Neural cell (in vitro differentiated cells): ENCODE results near the gene LSM6.

Source experiments
- EZH2 ChIP-seq: fragments of 200-600, 300-800 bp; shearing (Covaris generic), sonication (generic); IDR thresholded peaks from 2 replicates; pipeline ENCODE4 v1.6.1; 2014; ENCODE audit warnings: antibody characterized with exemption, low read length, borderline replicate concordance, mild to moderate bottlenecking; ENCODE audit not compliant: insufficient read depth, poor library complexity, severe bottlenecking
- POLR2AphosphoS5 ChIP-seq: IDR thresholded peaks from 2 replicates; pipeline ENCODE4 v1.6.1; 2012
- SMC3 ChIP-seq: fragments of 450-650 bp; conservative IDR thresholded peaks from 2 replicates; pipeline ENCODE4 v1.6.1; 2014; ENCODE audit warnings: antibody characterized with exemption, mild to moderate bottlenecking, moderate library complexity; ENCODE audit not compliant: poor library complexity
- TAF1 ChIP-seq: IDR thresholded peaks from 2 replicates; pipeline ENCODE4 v1.6.1; 2012; ENCODE audit warnings: low read depth
- TF ChIP-seq, protein P1 (sequence below): fragments of 450-650 bp; IDR thresholded peaks from 2 replicates; pipeline ENCODE4 v1.5.1; 2014; ENCODE audit warnings: antibody characterized with exemption, mild to moderate bottlenecking, moderate library complexity; ENCODE audit not compliant: poor library complexity, severe bottlenecking

DNA sequence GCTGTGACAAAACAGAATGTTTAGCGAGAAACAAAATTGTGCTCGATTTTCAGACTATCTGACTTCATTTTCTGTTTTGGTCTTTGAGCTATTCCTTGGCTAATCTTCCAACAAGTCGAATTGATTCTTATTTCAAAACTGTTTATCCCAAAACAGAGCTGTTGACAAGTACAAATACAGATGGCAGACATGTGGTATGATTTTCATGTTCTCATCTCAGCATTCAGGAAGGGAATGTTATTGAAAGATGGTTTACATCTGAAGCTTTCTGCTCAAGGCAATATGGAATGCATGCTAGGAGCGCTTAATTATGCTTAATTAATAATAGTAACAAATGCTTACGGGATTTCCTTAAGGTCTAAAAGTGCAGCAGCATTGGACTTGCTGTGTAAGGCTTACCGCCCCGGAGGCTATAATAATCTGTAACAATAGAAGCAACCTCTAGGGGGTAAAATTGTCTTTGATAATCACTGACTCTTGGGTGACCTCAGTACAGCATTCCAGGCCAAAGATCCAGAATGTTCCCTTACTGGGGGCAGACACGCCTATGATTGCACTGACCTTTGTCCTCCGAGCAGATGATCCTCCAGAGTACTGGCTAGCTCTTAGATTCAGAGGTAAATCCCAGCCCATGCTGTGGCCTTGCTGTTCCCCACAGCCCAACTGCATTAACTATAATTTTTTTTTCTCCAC, 16.4 kb downstream of the LSM6 start:
- TF ChIP-seq SMC3 (no peak), EZH2 (no peak), POLR2AphosphoS5 (no peak), TAF1 (no peak)
- TF ChIP-seq, protein P1, sequence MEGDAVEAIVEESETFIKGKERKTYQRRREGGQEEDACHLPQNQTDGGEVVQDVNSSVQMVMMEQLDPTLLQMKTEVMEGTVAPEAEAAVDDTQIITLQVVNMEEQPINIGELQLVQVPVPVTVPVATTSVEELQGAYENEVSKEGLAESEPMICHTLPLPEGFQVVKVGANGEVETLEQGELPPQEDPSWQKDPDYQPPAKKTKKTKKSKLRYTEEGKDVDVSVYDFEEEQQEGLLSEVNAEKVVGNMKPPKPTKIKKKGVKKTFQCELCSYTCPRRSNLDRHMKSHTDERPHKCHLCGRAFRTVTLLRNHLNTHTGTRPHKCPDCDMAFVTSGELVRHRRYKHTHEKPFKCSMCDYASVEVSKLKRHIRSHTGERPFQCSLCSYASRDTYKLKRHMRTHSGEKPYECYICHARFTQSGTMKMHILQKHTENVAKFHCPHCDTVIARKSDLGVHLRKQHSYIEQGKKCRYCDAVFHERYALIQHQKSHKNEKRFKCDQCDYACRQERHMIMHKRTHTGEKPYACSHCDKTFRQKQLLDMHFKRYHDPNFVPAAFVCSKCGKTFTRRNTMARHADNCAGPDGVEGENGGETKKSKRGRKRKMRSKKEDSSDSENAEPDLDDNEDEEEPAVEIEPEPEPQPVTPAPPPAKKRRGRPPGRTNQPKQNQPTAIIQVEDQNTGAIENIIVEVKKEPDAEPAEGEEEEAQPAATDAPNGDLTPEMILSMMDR = no peak
